Osteoblast (primary cell): ENCODE results near the gene AGAP9. TPM values are rescaled to one million over a fixed set of nuclear protein-coding genes. Genes with fewer than 3 reads are reported as not detected.
A peak's percentile ranks its signal among the peaks of the same experiment; 100 is the strongest.
"Not testable (repeated sequence)": the region's sequence is repeated elsewhere in the genome, so short reads cannot be mapped to it uniquely, and the experiment has no call there.

Experiments used
- DNase-seq: peaks from one replicate; pipeline ENCODE4 v3.0.0; 2011; ENCODE audit warnings: low spot score, mixed read lengths; ENCODE audit not compliant: insufficient read length; ENCODE audit errors: missing footprints
- H2AFZ ChIP-seq: 2 replicates; pipeline ENCODE4 v1.6.0; 2011; ENCODE audit warnings: mild to moderate bottlenecking, low read length
- H3K27ac ChIP-seq: 2 replicates; pipeline ENCODE4 v1.5.1; 2011; ENCODE audit warnings: mild to moderate bottlenecking, low read depth, low read length, moderate library complexity
- H3K27me3 ChIP-seq: 2 replicates; pipeline ENCODE4 v1.6.0; 2012; ENCODE audit warnings: mild to moderate bottlenecking, control low read depth, inconsistent platforms, low read length, moderate library complexity; ENCODE audit not compliant: insufficient read depth
- H3K36me3 ChIP-seq: 2 replicates; pipeline ENCODE4 v1.5.1; 2011; ENCODE audit warnings: mild to moderate bottlenecking, low read length, control low read depth, moderate library complexity; ENCODE audit not compliant: insufficient read depth
- H3K4me1 ChIP-seq: 2 replicates; pipeline ENCODE4 v1.5.1; 2011; ENCODE audit warnings: mild to moderate bottlenecking, low read length, control low read depth, moderate library complexity; ENCODE audit not compliant: insufficient read depth
- H3K4me2 ChIP-seq: 2 replicates; pipeline ENCODE4 v1.6.0; 2011; ENCODE audit warnings: mild to moderate bottlenecking, low read length; ENCODE audit not compliant: insufficient read depth
- H3K4me3 ChIP-seq: fragments of 200-600 bp; sonication (generic); 3 replicates; pipeline ENCODE4 v1.5.1; 2012; ENCODE audit warnings: mild to moderate bottlenecking, low read length, inconsistent platforms; ENCODE audit not compliant: insufficient read depth
- H3K79me2 ChIP-seq: 2 replicates; pipeline ENCODE4 v1.6.0; 2012; ENCODE audit warnings: mild to moderate bottlenecking, low read length, control low read depth, inconsistent platforms; ENCODE audit not compliant: insufficient read depth
- H3K9me3 ChIP-seq: 2 replicates; pipeline ENCODE4 v1.5.1; 2011; ENCODE audit warnings: low read depth, low read length, control low read depth
- H4K20me1 ChIP-seq: 2 replicates; pipeline ENCODE4 v1.6.0; 2012; ENCODE audit warnings: mild to moderate bottlenecking, low read length, control low read depth; ENCODE audit not compliant: insufficient read depth
- CTCF ChIP-seq: IDR thresholded peaks from 2 replicates; pipeline ENCODE4 v1.5.1; 2011; ENCODE audit warnings: mild to moderate bottlenecking, low read depth, low read length, moderate library complexity; ENCODE audit errors: extremely low read depth
- total RNA-seq: library from RNA; depleted of rRNA; stranded (reverse); fragments of >200 nt; gene quantifications from 2 replicates; pipeline ENCODE4 v1.2.3, GENCODE V29; 2012

AGAP9 gene
- total RNA-seq, 1 donor: 6.2 TPM

GRCh38 chr10:47558109-47558508 lies 34.7 kb upstream of the AGAP9 start:
- not testable (repeated sequence) for H3K9me3 ChIP-seq, H3K4me3 ChIP-seq, H3K4me1 ChIP-seq, H4K20me1 ChIP-seq, H3K27me3 ChIP-seq, H2AFZ ChIP-seq, H3K79me2 ChIP-seq, H3K36me3 ChIP-seq, DNase-seq
- Histone ChIP-seq H3K4me2 (peak overlapping the region; percentile 62), H3K27ac (peak overlapping the region; percentile 98)

- not testable (repeated sequence) for H3K27me3 ChIP-seq, H4K20me1 ChIP-seq, H3K79me2 ChIP-seq, H3K36me3 ChIP-seq, DNase-seq, H3K9me3 ChIP-seq, H3K4me1 ChIP-seq, H2AFZ ChIP-seq, H3K4me3 ChIP-seq
- Histone ChIP-seq H3K27ac (peak overlapping the region; percentile 98), H3K4me2 (peak overlapping the region; percentile 62)
Measured at GRCh38 chr10:47557616-47558015, 34.2 kb upstream of the AGAP9 start.

GRCh38 chr10:47555334-47555733 lies 31.9 kb upstream of the AGAP9 start:
- not testable (repeated sequence) for H3K36me3 ChIP-seq, H3K4me3 ChIP-seq, H3K4me2 ChIP-seq, H3K27ac ChIP-seq, H4K20me1 ChIP-seq, H2AFZ ChIP-seq, H3K27me3 ChIP-seq, DNase-seq, H3K79me2 ChIP-seq, H3K9me3 ChIP-seq
- peaks cover 11% of the 10 kb centered on the region for H3K4me1 ChIP-seq

- not testable (repeated sequence) for H3K27me3 ChIP-seq, H3K4me3 ChIP-seq, H3K36me3 ChIP-seq, H2AFZ ChIP-seq, H3K27ac ChIP-seq, DNase-seq, H3K9me3 ChIP-seq, H4K20me1 ChIP-seq, H3K79me2 ChIP-seq, H3K4me2 ChIP-seq
- peaks cover 11% of the 10 kb centered on the region for H3K4me1 ChIP-seq
Measured at GRCh38 chr10:47554552-47554951, 31.1 kb upstream of the AGAP9 start.

- Histone ChIP-seq H3K4me2 (peak overlapping the region; percentile 65), H3K27ac (peak overlapping the region; percentile 51), H3K4me1 (peaks cover 11% of the 10 kb centered on the region), H3K4me3 (peak overlapping the region; percentile 83)
- H3K36me3 ChIP-seq, H4K20me1 ChIP-seq, H3K79me2 ChIP-seq, H2AFZ ChIP-seq, H3K9me3 ChIP-seq, DNase-seq, H3K27me3 ChIP-seq: not testable (repeated sequence)
Measured at GRCh38 chr10:47553860-47554247, 30.4 kb upstream of the AGAP9 start.

GRCh38 chr10:47553214-47553859 lies 29.9 kb upstream of the AGAP9 start:
- H3K79me2 ChIP-seq, H3K9me3 ChIP-seq, H4K20me1 ChIP-seq, H3K4me1 ChIP-seq, H3K36me3 ChIP-seq, H3K27me3 ChIP-seq, DNase-seq: not testable (repeated sequence)
- Histone ChIP-seq H3K4me2 (peak overlapping the region; percentile 73), H3K27ac (peak overlapping the region; percentile 92), H3K4me3 (peak overlapping the region; percentile 83), H2AFZ (peak overlapping the region; percentile 94)

- Histone ChIP-seq H3K27ac (peak overlapping the region; percentile 92), H2AFZ (peak overlapping the region; percentile 94), H3K4me3 (peak overlapping the region; percentile 83), H3K4me2 (peak overlapping the region; percentile 73)
- H3K4me1 ChIP-seq, H3K9me3 ChIP-seq, H3K36me3 ChIP-seq, H4K20me1 ChIP-seq, H3K79me2 ChIP-seq, DNase-seq, H3K27me3 ChIP-seq: not testable (repeated sequence)
- TF ChIP-seq CTCF: peak; percentile 11
Measured at GRCh38 chr10:47552719-47553118, 29.3 kb upstream of the AGAP9 start.

- not testable (repeated sequence) for DNase-seq, H2AFZ ChIP-seq, H3K27ac ChIP-seq, H3K27me3 ChIP-seq, H3K4me2 ChIP-seq, H3K4me3 ChIP-seq, H3K9me3 ChIP-seq, H4K20me1 ChIP-seq, H3K79me2 ChIP-seq, H3K36me3 ChIP-seq, H3K4me1 ChIP-seq
Measured at GRCh38 chr10:47547286-47547685, 23.8 kb upstream of the AGAP9 start.
